Measurements from ENCODE around the gene PTPRG. TPM values are rescaled to one million over a fixed set of nuclear protein-coding genes. Genes with fewer than 3 reads are reported as not detected.

The PTPRG gene
- total RNA-seq, 1 experiment from 2014 or later = 11.7 TPM

DNA sequence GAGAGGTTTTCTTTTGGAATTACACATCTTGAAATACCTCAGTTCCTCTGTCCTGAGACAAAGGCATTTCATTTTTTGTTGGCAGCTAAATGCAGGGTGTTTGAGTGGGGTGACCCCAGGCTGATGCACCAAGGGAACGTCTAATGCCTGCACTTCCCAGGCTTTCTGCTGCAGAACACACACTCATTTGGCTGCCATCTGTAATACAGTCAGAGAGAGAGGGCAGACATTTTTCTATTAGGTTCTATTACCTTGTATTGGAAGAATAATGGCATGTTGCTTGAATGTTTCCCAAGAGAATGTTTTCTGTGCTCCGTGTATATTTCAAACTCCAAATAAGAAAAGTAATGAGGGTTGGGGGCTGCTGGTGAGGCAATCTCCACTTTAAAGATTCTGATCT lies 87.1 kb downstream of the PTPRG start:
- ChIA-PET CTCF (no interaction called here), POLR2A (ENCODE audit: low non-redundant PET) (no interaction called here)
- intact Hi-C loops (cut with micrococcal nuclease; ENCODE audit: unreplicated experiment) = no loop called here
- no peak overlapping the region for H3K27ac ChIP-seq (ENCODE audit: low read depth, low read length, poor library complexity, severe bottlenecking)
- no peaks in the 10 kb centered on the region for H3K36me3 ChIP-seq (ENCODE audit: insufficient read depth, low read length, poor library complexity, severe bottlenecking)
- H3K4me3 ChIP-seq (ENCODE audit: low read depth, low read length, poor library complexity, severe bottlenecking) = no peak overlapping the region
- DNase-seq (ENCODE audit: low spot score) = no peak
- no peaks in the 10 kb centered on the region for H3K9me3 ChIP-seq (ENCODE audit: low read depth, low read length, poor library complexity, severe bottlenecking)
- no TSS peak for BruUV-seq (replicated peaks)
- H3K27me3 ChIP-seq (replicated peaks; ENCODE audit: insufficient read depth, low read depth, low read length, poor library complexity) = no peaks in the 10 kb centered on the region
- no peaks in the 10 kb centered on the region for H3K4me1 ChIP-seq (ENCODE audit: insufficient read depth, low read length, poor library complexity, severe bottlenecking)
- no peak for TF ChIP-seq EZH2 (IDR thresholded peaks at IDR 0.05; ENCODE audit: borderline replicate concordance, low read depth, low read length, poor library complexity, severe bottlenecking)
- TF ChIP-seq, protein P1, sequence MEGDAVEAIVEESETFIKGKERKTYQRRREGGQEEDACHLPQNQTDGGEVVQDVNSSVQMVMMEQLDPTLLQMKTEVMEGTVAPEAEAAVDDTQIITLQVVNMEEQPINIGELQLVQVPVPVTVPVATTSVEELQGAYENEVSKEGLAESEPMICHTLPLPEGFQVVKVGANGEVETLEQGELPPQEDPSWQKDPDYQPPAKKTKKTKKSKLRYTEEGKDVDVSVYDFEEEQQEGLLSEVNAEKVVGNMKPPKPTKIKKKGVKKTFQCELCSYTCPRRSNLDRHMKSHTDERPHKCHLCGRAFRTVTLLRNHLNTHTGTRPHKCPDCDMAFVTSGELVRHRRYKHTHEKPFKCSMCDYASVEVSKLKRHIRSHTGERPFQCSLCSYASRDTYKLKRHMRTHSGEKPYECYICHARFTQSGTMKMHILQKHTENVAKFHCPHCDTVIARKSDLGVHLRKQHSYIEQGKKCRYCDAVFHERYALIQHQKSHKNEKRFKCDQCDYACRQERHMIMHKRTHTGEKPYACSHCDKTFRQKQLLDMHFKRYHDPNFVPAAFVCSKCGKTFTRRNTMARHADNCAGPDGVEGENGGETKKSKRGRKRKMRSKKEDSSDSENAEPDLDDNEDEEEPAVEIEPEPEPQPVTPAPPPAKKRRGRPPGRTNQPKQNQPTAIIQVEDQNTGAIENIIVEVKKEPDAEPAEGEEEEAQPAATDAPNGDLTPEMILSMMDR (conservative IDR thresholded peaks at IDR 0.05; ENCODE audit: low read depth, low read length) = no peak

DNA sequence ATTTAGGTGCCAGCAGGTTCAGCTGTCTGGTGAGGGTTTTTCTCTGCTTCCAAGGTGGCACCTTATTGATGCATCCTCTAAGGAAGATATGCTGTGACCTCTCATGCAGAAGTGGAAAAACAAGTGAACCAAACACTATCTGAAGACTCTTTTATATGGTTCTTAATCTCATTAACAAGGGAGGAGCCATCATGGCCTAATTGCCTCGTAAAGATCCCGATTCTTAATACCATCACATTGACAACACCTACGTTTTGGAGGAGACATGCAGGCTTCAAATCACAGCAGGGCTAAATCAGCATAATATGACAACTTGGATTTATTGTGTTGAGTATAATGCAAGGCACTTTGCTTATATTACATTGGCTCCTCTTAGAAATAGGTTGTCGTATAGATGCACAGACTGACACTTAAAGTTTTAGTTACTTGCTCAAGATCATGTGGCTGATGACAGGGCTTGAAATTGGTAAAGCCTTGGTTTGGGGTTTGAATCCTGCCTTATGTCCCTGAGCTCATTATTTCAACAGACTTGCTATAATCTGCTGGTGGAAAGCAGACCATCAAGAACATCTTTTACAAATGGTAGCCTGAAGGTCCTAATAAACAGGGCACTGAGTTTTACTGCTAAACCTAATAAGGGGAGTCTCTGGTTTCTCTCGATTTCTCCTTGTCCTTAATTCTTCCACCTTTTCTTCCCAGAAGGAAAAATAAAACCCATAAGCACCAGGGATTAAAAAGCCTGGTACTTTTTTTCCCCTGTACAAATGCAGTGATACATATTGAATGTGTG lies 88.2 kb downstream of the PTPRG start:
- DNase-seq (ENCODE audit: low spot score) = peak; percentile 12
- POLR2A ChIA-PET (ENCODE audit: low non-redundant PET) = no interaction called here
- H3K36me3 ChIP-seq (ENCODE audit: insufficient read depth, low read length, poor library complexity, severe bottlenecking) = no peaks in the 10 kb centered on the region
- H3K27ac ChIP-seq (ENCODE audit: low read depth, low read length, poor library complexity, severe bottlenecking) = no peak overlapping the region
- H3K4me3 ChIP-seq (ENCODE audit: low read depth, low read length, poor library complexity, severe bottlenecking) = no peak overlapping the region
- TF ChIP-seq, protein P1 (conservative IDR thresholded peaks at IDR 0.05; ENCODE audit: low read depth, low read length) = no peak
- no peak for TF ChIP-seq EZH2 (IDR thresholded peaks at IDR 0.05; ENCODE audit: borderline replicate concordance, low read depth, low read length, poor library complexity, severe bottlenecking)
- CTCF ChIA-PET = no interaction called here
- no TSS peak for BruUV-seq (replicated peaks)
- H3K27me3 ChIP-seq (replicated peaks; ENCODE audit: insufficient read depth, low read depth, low read length, poor library complexity) = no peaks in the 10 kb centered on the region
- intact Hi-C loops (cut with micrococcal nuclease; ENCODE audit: unreplicated experiment) = no loop called here
- H3K9me3 ChIP-seq (ENCODE audit: low read depth, low read length, poor library complexity, severe bottlenecking) = no peaks in the 10 kb centered on the region
- no peaks in the 10 kb centered on the region for H3K4me1 ChIP-seq (ENCODE audit: insufficient read depth, low read length, poor library complexity, severe bottlenecking)

DNA sequence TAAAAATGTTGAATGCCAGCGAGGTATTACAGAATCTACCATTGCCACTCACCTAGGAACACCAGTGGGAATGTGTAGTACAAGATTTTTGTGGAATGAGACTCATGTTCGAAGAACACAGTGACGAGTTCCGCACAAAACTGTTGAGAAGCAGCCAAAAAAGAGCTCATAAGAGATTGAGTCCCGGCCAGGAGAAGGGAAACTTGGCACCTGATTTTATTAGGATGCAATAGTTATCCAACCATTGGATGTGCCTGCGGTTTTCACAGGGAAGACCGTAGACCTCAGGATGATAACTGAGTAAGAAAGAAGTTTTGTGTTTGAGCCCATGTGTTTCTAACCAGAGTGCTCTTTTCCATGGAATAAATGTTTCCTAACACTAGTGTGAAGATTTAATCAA lies 88.9 kb downstream of the PTPRG start:
- Histone ChIP-seq H3K27me3 (replicated peaks; ENCODE audit: insufficient read depth, low read depth, low read length, poor library complexity) (no peaks in the 10 kb centered on the region), H3K9me3 (ENCODE audit: low read depth, low read length, poor library complexity, severe bottlenecking) (no peaks in the 10 kb centered on the region), H3K36me3 (ENCODE audit: insufficient read depth, low read length, poor library complexity, severe bottlenecking) (no peaks in the 10 kb centered on the region), H3K4me3 (ENCODE audit: low read depth, low read length, poor library complexity, severe bottlenecking) (no peak overlapping the region), H3K4me1 (ENCODE audit: insufficient read depth, low read length, poor library complexity, severe bottlenecking) (no peaks in the 10 kb centered on the region), H3K27ac (ENCODE audit: low read depth, low read length, poor library complexity, severe bottlenecking) (no peak overlapping the region)
- POLR2A ChIA-PET (ENCODE audit: low non-redundant PET) = no interaction called here
- DNase-seq (ENCODE audit: low spot score) = no peak
- no peak for TF ChIP-seq EZH2 (IDR thresholded peaks at IDR 0.05; ENCODE audit: borderline replicate concordance, low read depth, low read length, poor library complexity, severe bottlenecking)
- no TSS peak for BruUV-seq (replicated peaks)
- intact Hi-C loops (cut with micrococcal nuclease; ENCODE audit: unreplicated experiment) = no loop called here
- CTCF ChIA-PET = no interaction called here
